Mucosa of descending colon (tissue), 3 donors: ENCODE measurements around the gene FLT1. TPM values are rescaled to one million over a fixed set of nuclear protein-coding genes. Genes with fewer than 3 reads are reported as not detected.

ENCODE experiments used
- ATAC-seq: fragments of 200-7000 bp; cut with Tn5 transposase; one replicate; pipeline ENCODE4 v1.9.1; 2020; ENCODE audit warnings: mild to moderate bottlenecking, moderate library complexity
- DNase-seq, 3 donors: peaks; one replicate each; pipeline ENCODE4 v3.0.0-alpha.2; 2020
- H3K36me3 ChIP-seq: fragments of 200-600 bp; one replicate; pipeline ENCODE4 v1.8.0; 2021; ENCODE audit warnings: low read depth, mild to moderate bottlenecking
- H3K4me1 ChIP-seq: fragments of 200-600 bp; one replicate; pipeline ENCODE4 v1.8.0; 2021; ENCODE audit warnings: low read depth, mild to moderate bottlenecking
- H3K4me3 ChIP-seq: fragments of 200-600 bp; one replicate; pipeline ENCODE4 v1.8.0; 2021; ENCODE audit warnings: mild to moderate bottlenecking
- H3K9me3 ChIP-seq: fragments of 200-600 bp; one replicate; pipeline ENCODE4 v1.8.0; 2021; ENCODE audit warnings: mild to moderate bottlenecking
- intact Hi-C, 2 donors: fragments of 100-400 bp; cut with DNase I in 1 of 2; cut with micrococcal nuclease in 1 of 2; formaldehyde crosslinking; loops; one replicate each; pipeline versions ENCODE4 v1.11.0 to v1.11.1; 2022; cut with DNase I, micrococcal nuclease
- total RNA-seq, 3 donors: library from RNA; stranded (reverse); fragmentation: NEBNext Ultra II Directional in 2 of 3; extraction: Animal tissue kit (Norgen Biotek cat#: 25700) in 2 of 3; gene quantifications; one replicate each; pipeline versions ENCODE4 v1.2.1 to v1.2.4, GENCODE V29; 2021 to 2023
- TF ChIP-seq, protein P1 (sequence below): fragments of 200-600 bp; IDR thresholded peaks from one replicate; pipeline ENCODE4 v1.8.0; 2022; ENCODE audit warnings: antibody characterized with exemption, mild to moderate bottlenecking
- donor health status: DM: no; HTN: no; CAD: no; lungs with moderate emphysema.
- donor health status: DM: no; HTN: no; CAD: no.
- donor health status: DM: no; HTN: yes; CAD: no.

FLT1 gene
- total RNA-seq, 3 donors from 2014 or later = 3.8 to 9.2 (median 4.0) TPM

DNA sequence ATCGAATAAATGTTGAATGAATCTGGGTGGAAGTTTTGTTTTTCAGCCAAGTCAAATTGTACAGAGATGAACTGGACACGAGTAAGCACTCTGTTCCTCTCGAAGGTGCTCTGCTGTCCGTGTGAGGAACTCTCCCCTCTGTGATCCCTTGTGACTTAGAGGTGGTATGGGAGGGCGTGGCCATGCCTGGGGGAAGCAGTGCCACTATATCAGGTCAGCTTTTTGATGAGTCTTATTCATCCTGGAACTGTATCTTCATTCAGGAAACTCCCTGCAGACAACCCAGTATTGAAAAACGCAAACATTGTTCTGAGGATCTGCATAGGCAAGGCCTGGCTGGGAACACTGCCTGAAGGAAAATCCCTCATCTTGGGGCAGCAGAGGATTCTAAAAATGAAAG is 45.7 kb upstream of the FLT1 start:
- intact Hi-C loops = no loop called here
- H3K9me3 ChIP-seq = no peaks in the 10 kb centered on the region
- TF ChIP-seq, protein P1, sequence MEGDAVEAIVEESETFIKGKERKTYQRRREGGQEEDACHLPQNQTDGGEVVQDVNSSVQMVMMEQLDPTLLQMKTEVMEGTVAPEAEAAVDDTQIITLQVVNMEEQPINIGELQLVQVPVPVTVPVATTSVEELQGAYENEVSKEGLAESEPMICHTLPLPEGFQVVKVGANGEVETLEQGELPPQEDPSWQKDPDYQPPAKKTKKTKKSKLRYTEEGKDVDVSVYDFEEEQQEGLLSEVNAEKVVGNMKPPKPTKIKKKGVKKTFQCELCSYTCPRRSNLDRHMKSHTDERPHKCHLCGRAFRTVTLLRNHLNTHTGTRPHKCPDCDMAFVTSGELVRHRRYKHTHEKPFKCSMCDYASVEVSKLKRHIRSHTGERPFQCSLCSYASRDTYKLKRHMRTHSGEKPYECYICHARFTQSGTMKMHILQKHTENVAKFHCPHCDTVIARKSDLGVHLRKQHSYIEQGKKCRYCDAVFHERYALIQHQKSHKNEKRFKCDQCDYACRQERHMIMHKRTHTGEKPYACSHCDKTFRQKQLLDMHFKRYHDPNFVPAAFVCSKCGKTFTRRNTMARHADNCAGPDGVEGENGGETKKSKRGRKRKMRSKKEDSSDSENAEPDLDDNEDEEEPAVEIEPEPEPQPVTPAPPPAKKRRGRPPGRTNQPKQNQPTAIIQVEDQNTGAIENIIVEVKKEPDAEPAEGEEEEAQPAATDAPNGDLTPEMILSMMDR = no peak
- no peak for ATAC-seq
- H3K36me3 ChIP-seq = no peaks in the 10 kb centered on the region
- no peak overlapping the region for H3K4me3 ChIP-seq
- H3K4me1 ChIP-seq = no peaks in the 10 kb centered on the region
- no peak for DNase-seq

DNA sequence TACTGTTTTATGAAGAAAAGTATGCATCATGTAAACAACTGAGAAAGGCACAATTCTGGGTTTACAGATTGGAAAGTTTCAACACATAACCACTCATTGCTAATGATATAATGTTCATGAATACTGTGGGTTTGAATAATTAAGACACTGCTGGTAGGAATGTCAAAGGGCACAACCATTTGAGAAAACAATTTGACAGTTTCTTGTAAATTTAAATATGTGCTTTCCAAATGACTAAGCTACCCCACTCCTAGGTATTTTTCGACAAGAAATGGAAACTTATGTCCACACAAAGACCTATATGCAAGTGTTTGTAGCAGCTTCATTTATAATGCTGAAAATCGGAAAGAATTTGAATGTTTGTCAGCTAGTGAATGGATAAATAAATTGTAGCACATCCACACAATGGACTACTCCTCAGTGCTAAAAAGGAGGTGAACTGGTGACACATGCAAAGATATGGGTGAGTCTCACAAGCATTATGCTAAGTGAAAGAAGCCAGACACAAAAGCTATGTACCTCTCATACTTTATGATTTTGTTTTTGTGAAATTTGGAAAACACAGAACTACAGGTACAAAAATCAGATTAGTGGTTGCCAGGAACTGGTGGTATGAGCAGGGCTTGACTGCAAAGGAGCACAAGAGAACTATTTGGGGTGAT is 44.8 kb upstream of the FLT1 start:
- intact Hi-C loops = no loop called here
- ATAC-seq = no peak
- no peaks in the 10 kb centered on the region for H3K9me3 ChIP-seq

DNA sequence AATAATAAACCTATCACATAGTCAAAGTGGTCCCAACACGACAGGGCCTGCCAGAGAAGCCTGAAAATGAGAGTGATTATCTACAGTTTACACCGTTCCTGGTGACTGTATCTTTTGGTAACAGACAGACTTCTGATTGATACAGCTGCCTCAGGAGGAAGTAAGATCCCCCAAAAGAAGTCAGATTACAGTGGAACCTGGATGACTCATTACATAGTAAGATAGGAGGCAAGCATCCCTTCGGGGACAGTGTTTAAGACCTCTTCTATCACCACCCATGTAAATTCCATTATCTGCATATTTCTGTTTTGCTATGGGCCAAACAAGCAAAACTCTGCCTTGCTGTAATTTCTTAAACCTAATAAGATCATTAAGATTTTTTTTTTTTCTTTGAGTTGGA is 44.0 kb upstream of the FLT1 start:
- intact Hi-C loops = no loop called here
- TF ChIP-seq, protein P1 = no peak
- peaks cover 2% of the 10 kb centered on the region for H3K4me1 ChIP-seq
- H3K36me3 ChIP-seq = no peaks in the 10 kb centered on the region
- no peak overlapping the region for H3K4me3 ChIP-seq
- H3K9me3 ChIP-seq = no peaks in the 10 kb centered on the region
- DNase-seq = no peak
- no peak for ATAC-seq

More for the DNA sequence above, 44.8 kb upstream of the FLT1 start:
- no peak overlapping the region for H3K4me3 ChIP-seq
- TF ChIP-seq, protein P1 = no peak
- H3K36me3 ChIP-seq = no peaks in the 10 kb centered on the region
- DNase-seq = no peak
- no peaks in the 10 kb centered on the region for H3K4me1 ChIP-seq

DNA sequence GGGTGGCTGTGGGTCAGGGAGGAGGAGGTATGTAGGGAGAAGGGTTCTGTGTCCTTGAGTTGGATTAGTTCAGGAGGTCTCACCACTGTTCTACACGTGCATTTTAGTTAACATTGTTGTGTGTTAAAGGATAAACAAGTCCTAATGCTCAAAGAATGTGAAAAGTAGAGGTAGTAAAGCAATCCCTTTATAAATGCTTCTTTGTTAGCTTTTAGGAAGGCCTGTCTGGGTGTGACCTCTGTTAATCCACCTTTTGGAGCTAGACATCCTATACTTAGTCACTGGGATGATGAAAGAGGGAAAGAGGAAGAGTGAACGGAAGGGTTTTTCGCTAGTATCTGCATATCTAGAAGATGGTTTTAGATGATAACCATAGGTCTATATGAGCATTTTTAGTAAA is 42.2 kb upstream of the FLT1 start:
- no peak overlapping the region for H3K4me3 ChIP-seq
- ATAC-seq = no peak
- H3K36me3 ChIP-seq = no peaks in the 10 kb centered on the region
- H3K9me3 ChIP-seq = no peaks in the 10 kb centered on the region
- intact Hi-C loops = no loop called here
- TF ChIP-seq, protein P1 = no peak
- no peak for DNase-seq
- H3K4me1 ChIP-seq = peaks cover 2% of the 10 kb centered on the region

DNA sequence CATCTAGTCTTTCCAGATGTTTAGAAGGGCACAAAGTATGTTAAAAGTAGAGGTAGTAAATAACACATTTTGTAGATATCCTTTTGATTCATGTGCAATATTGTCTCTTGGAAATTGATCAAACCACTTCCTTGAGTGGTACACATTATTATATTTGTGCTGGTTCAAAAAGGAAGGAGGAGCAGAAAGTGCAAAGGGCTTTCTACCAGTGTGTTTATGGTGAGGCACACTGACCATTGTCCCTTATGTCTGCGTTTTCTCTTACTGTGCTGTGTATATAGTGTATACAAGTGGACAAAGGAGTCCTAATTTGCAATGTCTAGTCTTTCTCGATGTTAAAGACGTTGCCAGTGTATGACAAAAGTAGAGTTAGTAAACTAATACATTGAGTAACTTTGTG is 41.4 kb upstream of the FLT1 start:
- H3K36me3 ChIP-seq = no peaks in the 10 kb centered on the region
- H3K4me1 ChIP-seq = peaks cover 10% of the 10 kb centered on the region
- no peaks in the 10 kb centered on the region for H3K9me3 ChIP-seq
- ATAC-seq (peak; percentile 58), DNase-seq (no peak)
- intact Hi-C loops = no loop called here
- TF ChIP-seq, protein P1 = no peak
- H3K4me3 ChIP-seq = no peak overlapping the region

DNA sequence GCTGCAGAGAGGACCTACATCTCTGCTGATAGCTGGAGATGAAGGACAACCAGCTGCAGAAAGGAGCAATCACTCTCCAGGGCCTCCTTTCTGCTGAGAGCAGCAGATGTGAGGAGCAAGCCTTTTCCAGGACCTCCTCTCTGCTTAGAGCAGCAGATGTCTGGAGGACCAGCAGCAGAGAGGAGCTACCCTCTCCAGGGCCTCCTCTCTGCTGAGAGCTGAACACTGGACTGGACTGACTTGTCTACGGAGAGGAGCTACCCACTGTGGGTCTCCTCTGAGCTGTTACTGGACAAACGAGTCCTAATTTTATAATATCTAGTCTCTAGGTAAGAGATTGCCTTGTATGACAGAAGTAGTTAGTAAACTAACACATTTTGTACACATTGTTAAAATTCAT is 40.8 kb upstream of the FLT1 start:
- ATAC-seq = no peak
- TF ChIP-seq, protein P1 = no peak
- intact Hi-C loops = no loop called here
- Histone ChIP-seq H3K36me3 (no peaks in the 10 kb centered on the region), H3K9me3 (no peaks in the 10 kb centered on the region), H3K4me1 (peaks cover 16% of the 10 kb centered on the region), H3K4me3 (no peak overlapping the region)
- DNase-seq = no peak
